Ascending aorta (tissue), 2 donors: ENCODE data around the gene P2RY11. TPM values are rescaled to one million over a fixed set of nuclear protein-coding genes. Genes with fewer than 3 reads are reported as not detected.

Experiments used
- DNase-seq, 2 donors: peaks; one replicate each; pipeline ENCODE4 v3.0.0-alpha.2; 2019; ENCODE audit warnings: low spot score in 2 of 2
- H3K27ac ChIP-seq, 2 donors: fragments of 200-600 bp; sonication (generic); one replicate each; pipeline ENCODE4 v1.5.1; 2016 to 2017; ENCODE audit warnings: mild to moderate bottlenecking in 1 of 2
- H3K27me3 ChIP-seq: fragments of 200-600 bp; sonication (generic); one replicate; pipeline ENCODE4 v1.5.1; 2017
- H3K36me3 ChIP-seq, 2 donors: fragments of 200-600 bp; sonication (generic); one replicate each; pipeline ENCODE4 v1.5.1; 2016
- H3K4me1 ChIP-seq, 2 donors: fragments of 200-600 bp; sonication (generic); one replicate each; pipeline ENCODE4 v1.5.1; 2016 to 2017; ENCODE audit warnings: mild to moderate bottlenecking in 1 of 2
- H3K4me3 ChIP-seq, 2 donors: fragments of 200-600 bp; sonication (generic); one replicate each; pipeline ENCODE4 v1.5.1; 2016 to 2017; ENCODE audit warnings: mild to moderate bottlenecking in 1 of 2
- H3K9me3 ChIP-seq, 2 donors: fragments of 200-600 bp; sonication (generic); one replicate each; pipeline ENCODE4 v1.5.1; 2016
- intact Hi-C: fragments of 100-400 bp; cut with DNase I; formaldehyde crosslinking; loops from one replicate; pipeline ENCODE4 v1.15.1; 2023
- total RNA-seq: library from RNA; depleted of rRNA; stranded (reverse); fragments of >200 nt; gene quantifications from one replicate; pipeline ENCODE4 v1.1.0, GENCODE V29; 2016
- TF ChIP-seq, protein P1 (sequence below), 3 experiments: fragments of 200-600 bp in 2 of 3; fragments of 450-650 bp in 1 of 3; sonication (generic) in 2 of 3; IDR thresholded peaks; one replicate each; pipeline ENCODE4 v1.5.1; 2016 to 2019; ENCODE audit warnings: antibody characterized with exemption in 3 of 3, mild to moderate bottlenecking in 1 of 3, moderate library complexity in 1 of 3

The P2RY11 gene
- total RNA-seq, 1 donor from 2014 or later: 10.5 TPM

DNA sequence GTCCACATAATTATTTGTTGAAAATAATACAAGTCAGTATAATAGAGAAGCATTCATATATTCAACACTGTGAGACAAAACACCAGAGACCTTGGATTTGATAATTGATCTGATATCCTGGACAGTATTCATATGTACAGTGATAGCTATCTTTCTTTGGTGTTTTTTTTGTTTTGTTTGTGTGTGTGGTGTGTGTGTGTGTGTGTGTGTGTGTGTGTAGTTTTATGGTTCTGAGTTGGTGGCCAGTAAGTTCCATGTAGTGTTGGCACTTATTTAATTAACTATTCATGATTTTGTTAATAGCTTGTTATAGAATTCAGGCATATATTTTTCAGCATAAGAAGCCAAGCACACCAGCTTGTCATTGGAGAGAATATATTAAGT is 7.4 kb upstream of the P2RY11 start:
- no peaks in the 10 kb centered on the region for H3K27me3 ChIP-seq
- peaks cover 18% of the 10 kb centered on the region in 2 donors for H3K36me3 ChIP-seq
- DNase-seq: no peak
- H3K9me3 ChIP-seq: no peaks in the 10 kb centered on the region
- TF ChIP-seq, protein P1, sequence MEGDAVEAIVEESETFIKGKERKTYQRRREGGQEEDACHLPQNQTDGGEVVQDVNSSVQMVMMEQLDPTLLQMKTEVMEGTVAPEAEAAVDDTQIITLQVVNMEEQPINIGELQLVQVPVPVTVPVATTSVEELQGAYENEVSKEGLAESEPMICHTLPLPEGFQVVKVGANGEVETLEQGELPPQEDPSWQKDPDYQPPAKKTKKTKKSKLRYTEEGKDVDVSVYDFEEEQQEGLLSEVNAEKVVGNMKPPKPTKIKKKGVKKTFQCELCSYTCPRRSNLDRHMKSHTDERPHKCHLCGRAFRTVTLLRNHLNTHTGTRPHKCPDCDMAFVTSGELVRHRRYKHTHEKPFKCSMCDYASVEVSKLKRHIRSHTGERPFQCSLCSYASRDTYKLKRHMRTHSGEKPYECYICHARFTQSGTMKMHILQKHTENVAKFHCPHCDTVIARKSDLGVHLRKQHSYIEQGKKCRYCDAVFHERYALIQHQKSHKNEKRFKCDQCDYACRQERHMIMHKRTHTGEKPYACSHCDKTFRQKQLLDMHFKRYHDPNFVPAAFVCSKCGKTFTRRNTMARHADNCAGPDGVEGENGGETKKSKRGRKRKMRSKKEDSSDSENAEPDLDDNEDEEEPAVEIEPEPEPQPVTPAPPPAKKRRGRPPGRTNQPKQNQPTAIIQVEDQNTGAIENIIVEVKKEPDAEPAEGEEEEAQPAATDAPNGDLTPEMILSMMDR (IDR thresholded peaks at IDR 0.05): no peak
- intact Hi-C loops: loop anchor here (10.0 kb wide), 1 partner anchor 169 kb away; the partner anchor contains the start of gene OLFM2
- H3K4me1 ChIP-seq: peaks cover 3 to 7% of the 10 kb centered on the region in 2 donors
- H3K4me3 ChIP-seq: no peak overlapping the region
- H3K27ac ChIP-seq: no peak overlapping the region

DNA sequence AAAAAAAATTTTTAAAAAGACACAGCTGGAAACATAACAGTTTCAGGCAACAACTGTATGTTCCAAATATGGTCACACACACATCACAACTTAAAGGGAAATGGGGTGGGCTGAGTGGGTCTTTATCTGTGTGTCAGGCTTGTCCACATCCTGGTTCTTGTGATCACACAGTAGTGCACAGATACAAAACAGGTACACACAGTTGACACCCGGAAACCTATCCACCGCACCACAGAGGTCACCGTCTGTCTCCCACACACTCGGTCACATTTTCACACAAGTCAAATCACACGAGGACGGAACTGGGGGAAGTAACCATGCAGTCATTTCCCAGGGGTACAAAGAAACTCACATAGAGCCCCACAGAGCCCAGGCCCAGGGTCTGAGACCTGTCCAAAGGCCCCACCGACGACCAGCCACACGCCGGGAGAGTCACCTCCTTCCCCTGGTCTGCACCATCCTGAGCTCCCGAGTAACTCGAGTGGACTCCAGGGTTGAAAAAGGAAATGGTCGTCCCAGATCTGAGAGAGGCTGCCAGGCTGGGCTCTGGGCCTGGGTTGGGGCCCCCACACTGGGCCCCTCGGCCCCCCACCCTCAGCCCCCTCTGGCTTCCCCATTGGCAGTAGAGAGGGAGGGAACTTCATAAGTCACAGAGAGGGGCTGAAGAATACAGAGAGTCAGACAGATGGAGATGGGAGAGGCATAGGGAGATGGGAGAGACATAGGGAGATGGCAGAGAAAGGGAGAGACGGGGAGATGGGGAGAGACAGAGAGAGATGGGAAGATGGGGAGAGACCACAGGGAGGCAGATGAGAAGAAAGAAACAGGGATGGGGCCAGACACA is 6.6 kb upstream of the P2RY11 start:
- TF ChIP-seq, protein P1 (IDR thresholded peaks at IDR 0.05): no peak
- no peak for DNase-seq
- H3K4me1 ChIP-seq: peaks cover 3 to 7% of the 10 kb centered on the region in 2 donors
- H3K27ac ChIP-seq: peak overlapping the region in 1 of 2 donors; percentile 69
- peaks cover 25 to 26% of the 10 kb centered on the region in 2 donors for H3K36me3 ChIP-seq
- intact Hi-C loops: loop anchor here (10.0 kb wide), 1 partner anchor 170 kb away; the partner anchor contains the start of gene OLFM2
- no peak overlapping the region for H3K4me3 ChIP-seq
- no peaks in the 10 kb centered on the region for H3K27me3 ChIP-seq
- H3K9me3 ChIP-seq: no peaks in the 10 kb centered on the region

DNA sequence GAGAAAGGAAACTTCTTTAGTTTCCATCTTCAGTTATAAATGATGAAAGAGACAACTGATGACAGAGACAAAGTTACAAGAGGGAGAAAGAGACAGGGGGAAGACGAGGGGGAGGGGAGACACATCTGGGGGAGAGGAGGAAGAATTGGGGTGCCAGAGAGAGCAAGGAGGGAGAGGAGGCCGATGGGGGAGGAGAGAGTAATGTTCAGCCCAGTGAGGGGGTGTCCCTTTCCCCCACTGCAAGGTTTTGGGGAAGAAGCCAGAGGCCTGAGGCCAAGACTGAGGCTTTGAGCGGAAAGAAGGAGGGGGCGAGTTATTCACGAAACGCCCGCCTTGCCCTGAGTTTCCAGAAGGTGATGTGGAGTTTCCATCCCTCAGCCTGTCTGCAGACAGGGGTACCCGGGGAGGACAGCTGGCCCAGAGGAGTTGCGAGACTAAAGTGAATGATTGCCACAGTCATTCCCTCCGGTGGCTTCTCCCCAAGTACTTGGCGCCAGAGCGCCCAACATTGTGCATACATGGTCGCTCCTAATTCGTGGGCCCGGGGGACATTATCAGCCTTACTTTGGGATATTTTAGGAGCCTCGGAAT is 5.9 kb upstream of the P2RY11 start:
- H3K4me1 ChIP-seq: peaks cover 3 to 7% of the 10 kb centered on the region in 2 donors
- H3K9me3 ChIP-seq: no peaks in the 10 kb centered on the region
- peaks cover 33% of the 10 kb centered on the region in 2 donors for H3K36me3 ChIP-seq
- intact Hi-C loops: loop anchor here (1.0 to 10.0 kb wide), 2 partner anchors 14 to 171 kb away; partner anchors contain the start of genes EIF3G and OLFM2
- no peaks in the 10 kb centered on the region for H3K27me3 ChIP-seq
- H3K27ac ChIP-seq: peak overlapping the region; percentile 11 to 69
- TF ChIP-seq, protein P1 (IDR thresholded peaks at IDR 0.05): no peak
- H3K4me3 ChIP-seq: peak overlapping the region in 1 of 2 donors; percentile 88
- DNase-seq: peak in 1 of 2 donors; percentile 69

DNA sequence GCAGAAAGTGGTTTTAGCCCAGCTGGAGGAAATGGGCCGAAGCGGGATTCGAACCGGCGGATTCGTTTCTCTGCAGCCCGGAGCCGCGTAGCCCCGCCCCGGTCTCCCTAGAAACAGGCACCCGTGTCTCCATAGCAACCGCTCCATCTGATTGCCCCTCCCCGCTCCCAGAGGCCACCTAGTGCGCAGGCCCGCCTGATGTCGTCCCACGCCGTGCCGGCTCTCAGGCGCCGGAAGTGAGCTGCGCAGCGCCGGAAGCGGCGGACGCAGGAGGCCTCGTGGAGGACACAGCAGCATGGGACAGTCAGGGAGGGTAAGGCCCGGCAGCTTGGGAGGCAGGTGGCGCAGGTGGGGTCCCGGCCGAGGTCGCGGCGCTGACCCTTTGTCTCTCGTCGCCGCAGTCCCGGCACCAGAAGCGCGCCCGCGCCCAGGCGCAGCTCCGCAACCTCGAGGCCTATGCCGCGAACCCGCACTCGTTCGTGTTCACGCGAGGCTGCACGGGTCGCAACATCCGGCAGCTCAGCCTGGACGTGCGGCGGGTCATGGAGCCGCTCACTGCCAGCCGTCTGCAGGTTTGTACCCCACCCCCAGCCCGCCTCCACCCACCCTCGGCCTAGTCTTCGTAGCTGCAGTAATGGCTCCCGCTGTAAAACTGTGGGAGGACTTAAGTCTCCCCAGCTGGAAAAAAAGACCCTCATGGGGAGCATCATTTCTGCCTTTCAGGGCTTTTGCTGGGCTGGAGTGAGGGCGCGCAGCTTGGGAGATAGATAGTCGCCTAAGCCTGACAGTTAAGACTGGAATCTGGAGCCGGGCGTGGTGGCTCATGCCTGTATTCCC is 5.2 kb upstream of the P2RY11 start, which contains the start of gene PPAN:
Gene PPAN (plus strand): TSS at position 263 of the 837 bp plus-strand sequence. CDS start 33 bp downstream, at position 296.
- peak within 1 kb of the TSS; percentile 69 to 88 for H3K4me3 ChIP-seq
- DNase-seq: peak; percentile 91 to 98
- peaks cover 38 to 40% of the 10 kb centered on the region in 2 donors for H3K36me3 ChIP-seq
- H3K4me1 ChIP-seq: peaks cover 3 to 7% of the 10 kb centered on the region in 2 donors
- no peaks in the 10 kb centered on the region for H3K27me3 ChIP-seq
- intact Hi-C loops: loop anchor here (1.0 to 10.0 kb wide), 2 partner anchors 13 to 172 kb away; partner anchors contain the start of genes EIF3G and OLFM2
- TF ChIP-seq, protein P1 (IDR thresholded peaks at IDR 0.05): no peak
- peak within 1 kb of the TSS; percentile 60 to 69 for H3K27ac ChIP-seq
- H3K9me3 ChIP-seq: no peaks in the 10 kb centered on the region

DNA sequence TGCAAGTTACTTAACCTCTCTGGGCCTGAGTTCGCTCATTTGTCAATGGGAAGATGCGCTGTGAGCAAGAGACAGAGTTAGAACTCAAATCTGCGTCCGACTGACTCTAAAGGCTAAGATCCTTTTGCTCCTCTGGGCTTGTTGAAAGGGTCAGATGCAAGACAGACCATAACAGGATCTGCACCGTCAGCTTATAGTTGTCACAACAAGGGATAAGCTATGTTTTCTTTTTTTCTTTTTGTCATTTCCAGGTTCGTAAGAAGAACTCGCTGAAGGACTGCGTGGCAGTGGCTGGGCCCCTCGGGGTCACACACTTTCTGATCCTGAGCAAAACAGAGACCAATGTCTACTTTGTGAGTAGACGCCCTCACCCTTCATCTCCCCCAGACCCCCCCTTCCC is 4.2 kb upstream of the P2RY11 start:
- Histone ChIP-seq H3K4me1 (peaks cover 3 to 7% of the 10 kb centered on the region in 2 donors), H3K9me3 (no peaks in the 10 kb centered on the region), H3K4me3 (peak overlapping the region in 1 of 2 donors; percentile 88), H3K27me3 (no peaks in the 10 kb centered on the region), H3K36me3 (peaks cover 38 to 41% of the 10 kb centered on the region in 2 donors), H3K27ac (no peak overlapping the region)
- TF ChIP-seq, protein P1 (IDR thresholded peaks at IDR 0.05): no peak
- intact Hi-C loops: loop anchor here (10.0 kb wide), 1 partner anchor 172 kb away; the partner anchor contains the start of gene OLFM2
- DNase-seq: no peak
